ENCODE results near the gene CHRNA3.

DNA sequence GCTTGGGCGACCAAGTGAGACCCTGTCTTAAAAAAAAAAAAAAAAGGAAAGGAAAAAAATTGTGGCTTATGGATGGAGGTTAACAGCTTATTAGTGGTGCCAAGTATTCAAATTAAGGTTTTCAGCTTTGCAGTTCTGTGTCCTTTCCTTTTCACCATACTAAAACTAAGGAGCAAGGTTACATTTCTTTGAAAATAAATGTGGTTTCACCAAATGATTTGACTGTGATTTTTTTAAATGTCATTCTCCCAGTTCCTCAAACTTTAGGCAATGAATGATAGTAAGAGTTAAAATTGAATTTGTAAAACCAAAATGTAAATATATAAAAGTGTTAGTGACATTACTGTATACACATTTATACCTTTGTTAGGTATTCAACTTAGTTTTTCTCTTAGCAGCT is 45.9 kb downstream of the CHRNA3 start:
- no peak for TF ChIP-seq POLR2A (IDR thresholded peaks at IDR 0.05)
- TF ChIP-seq CTCF (IDR thresholded peaks at IDR 0.05), result no peak

Data from prostate gland (tissue), 2 donors.